K562 (cell line): Measurements from ENCODE around the gene HAPLN3. TPM values are rescaled to one million over a fixed set of nuclear protein-coding genes. Genes with fewer than 3 reads are reported as not detected.

Experiments
- DACH1 ChIP-seq: fragments of 450-650 bp; IDR thresholded peaks from 2 replicates; pipeline ENCODE4 v1.6.1; 2018; ENCODE audit not compliant: partially characterized antibody
- ETV5 ChIP-seq: sonication (generic); formaldehyde crosslinking; IDR thresholded peaks from 2 replicates; pipeline ENCODE4 v1.4.0; 2020; ENCODE audit warnings: low read depth, mild to moderate bottlenecking, missing genetic modification reagents
- HDAC2 ChIP-seq: fragments of 450-650 bp; IDR thresholded peaks from 2 replicates; pipeline ENCODE4 v1.6.1; 2016; ENCODE audit warnings: mild to moderate bottlenecking
- MAFG ChIP-seq: fragments of 450-650 bp; conservative IDR thresholded peaks from 2 replicates; pipeline ENCODE4 v1.6.1; 2016; ENCODE audit warnings: missing genetic modification characterization, missing compliant biosample characterization
- MBD2 ChIP-seq: sonication (generic); IDR thresholded peaks from 2 replicates; pipeline ENCODE4 v1.6.1; 2016; ENCODE audit warnings: low read depth, borderline replicate concordance
- MEF2D ChIP-seq: conservative IDR thresholded peaks from 2 replicates; pipeline ENCODE4 v1.6.1; 2016; ENCODE audit warnings: low read depth, missing genetic modification characterization, missing compliant biosample characterization
- SNRNP70 ChIP-seq: fragments of 200-400 bp; formaldehyde crosslinking; optimal IDR thresholded peaks from 2 replicates; pipeline ENCODE3; 2017; ENCODE audit warnings: low read depth, low read length
- SPI1 ChIP-seq: IDR thresholded peaks from 2 replicates; pipeline ENCODE4 v1.6.1; 2011; ENCODE audit warnings: low read depth, low read length, control low read depth, borderline replicate concordance
- ZNF644 ChIP-seq: fragments of 200-800 bp; sonication (Bioruptor generic); IDR thresholded peaks from 2 replicates; pipeline ENCODE4 v1.6.1; 2016; ENCODE audit warnings: low read depth, missing genetic modification characterization, missing compliant biosample characterization
- polyA plus RNA-seq, 8 experiments: library from polyadenylated mRNA; depleted of rRNA in 4 of 8; stranded (reverse) in 5 of 8; unstranded in 3 of 8; fragments of >200 nt; fragmentation: Nextera tagmentation in 2 of 8; fragmentation: Illumina TruSeq in 1 of 8; extraction: Ambion mirVana in 2 of 8; extraction: Trizol in 1 of 8; gene quantifications; 2 replicates each; pipeline versions ENCODE4 v1.2.1 to v1.2.3, GENCODE V29; 2011 to 2014; ENCODE audit warnings: inconsistent platforms in 1 of 8, missing spikeins in 1 of 8
- total RNA-seq, 7 experiments: library from RNA; depleted of rRNA in 6 of 7; stranded (reverse); fragments of >200 nt in 6 of 7; fragmentation: Illumina TruSeq in 2 of 7; extraction: Trizol in 2 of 7; gene quantifications; 2 replicates each; pipeline versions ENCODE4 v1.2.1 to v1.2.3, GENCODE V29; 2011 to 2021; ENCODE audit warnings: low replicate concordance in 1 of 7
- TF ChIP-seq, protein P1 (sequence below), 2 experiments: fragments of 450-650 bp; formaldehyde crosslinking in 1 of 2; IDR thresholded peaks; 2 replicates each; pipeline versions ENCODE4 v1.4.0 to v1.6.1; 2014 to 2020; ENCODE audit warnings: mild to moderate bottlenecking in 2 of 2, borderline replicate concordance in 1 of 2, low read depth in 1 of 2
- TF ChIP-seq, protein P2 (sequence below): IDR thresholded peaks from 2 replicates; pipeline ENCODE4 v1.6.1; 2016; ENCODE audit warnings: missing genetic modification characterization, missing compliant biosample characterization
- TF ChIP-seq, protein P3 (sequence below): sonication (generic); formaldehyde crosslinking; IDR thresholded peaks from 2 replicates; pipeline ENCODE4 v1.8.0; 2022; ENCODE audit warnings: mild to moderate bottlenecking, low read depth, missing genetic modification reagents
- TF ChIP-seq, protein P4 (sequence below), 2 experiments: fragments of 250-450 bp in 1 of 2; fragments of 450-650 bp in 1 of 2; sonication (Bioruptor Pico) in 1 of 2; IDR thresholded peaks; 2 replicates each; pipeline versions ENCODE4 v1.6.1 to v1.8.0; 2016 to 2021; ENCODE audit warnings: mild to moderate bottlenecking in 2 of 2, moderate library complexity in 2 of 2, missing compliant biosample characterization in 1 of 2, missing genetic modification characterization in 1 of 2
- TF ChIP-seq, protein P5 (sequence below): fragments of 450-650 bp; conservative IDR thresholded peaks from 2 replicates; pipeline ENCODE4 v1.6.1; 2016; ENCODE audit warnings: missing genetic modification characterization, low read depth, mild to moderate bottlenecking, missing compliant biosample characterization, moderate library complexity

HAPLN3 gene
- total and polyA plus RNA-seq, 9 of the 15 experiments (the other 6 are each of a cell fraction or from before 2014, with no cell fraction given), result 0.04 to 2.4 (median 0.65) TPM

DNA sequence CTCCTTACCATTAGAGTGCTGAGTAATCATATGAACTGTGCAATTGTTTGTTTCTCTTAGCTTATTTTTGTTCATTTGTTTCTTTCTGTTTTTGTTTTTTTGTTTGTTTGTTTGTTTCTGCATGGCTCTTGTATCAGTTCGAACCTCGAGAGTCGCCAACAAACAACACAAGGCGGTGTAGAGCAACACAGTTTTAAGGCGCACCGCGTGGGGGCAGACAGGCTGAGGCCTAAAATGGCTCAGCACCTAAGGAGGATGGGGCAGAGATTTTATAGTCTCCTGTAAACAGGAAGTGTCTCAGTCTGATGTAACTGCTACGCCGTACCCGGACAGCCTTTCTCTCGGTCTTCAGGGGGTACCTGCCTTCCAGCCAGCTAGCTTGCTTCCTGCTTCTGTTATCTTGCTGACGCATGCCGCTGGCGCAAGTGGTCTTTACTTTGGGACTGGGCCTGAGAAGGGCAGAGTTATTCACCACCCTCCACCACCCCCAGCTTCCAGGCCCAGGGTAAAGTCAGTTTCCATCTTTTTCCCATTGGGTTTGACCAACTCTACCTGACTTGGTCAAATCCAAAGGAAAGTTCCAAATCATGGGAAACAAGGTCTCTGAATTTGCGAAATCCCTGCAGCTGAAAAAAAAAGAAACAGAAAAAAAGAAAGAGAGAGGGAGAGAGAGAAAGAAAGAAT, 43.6 kb upstream of the HAPLN3 start (continued):
- TF ChIP-seq, protein P1, sequence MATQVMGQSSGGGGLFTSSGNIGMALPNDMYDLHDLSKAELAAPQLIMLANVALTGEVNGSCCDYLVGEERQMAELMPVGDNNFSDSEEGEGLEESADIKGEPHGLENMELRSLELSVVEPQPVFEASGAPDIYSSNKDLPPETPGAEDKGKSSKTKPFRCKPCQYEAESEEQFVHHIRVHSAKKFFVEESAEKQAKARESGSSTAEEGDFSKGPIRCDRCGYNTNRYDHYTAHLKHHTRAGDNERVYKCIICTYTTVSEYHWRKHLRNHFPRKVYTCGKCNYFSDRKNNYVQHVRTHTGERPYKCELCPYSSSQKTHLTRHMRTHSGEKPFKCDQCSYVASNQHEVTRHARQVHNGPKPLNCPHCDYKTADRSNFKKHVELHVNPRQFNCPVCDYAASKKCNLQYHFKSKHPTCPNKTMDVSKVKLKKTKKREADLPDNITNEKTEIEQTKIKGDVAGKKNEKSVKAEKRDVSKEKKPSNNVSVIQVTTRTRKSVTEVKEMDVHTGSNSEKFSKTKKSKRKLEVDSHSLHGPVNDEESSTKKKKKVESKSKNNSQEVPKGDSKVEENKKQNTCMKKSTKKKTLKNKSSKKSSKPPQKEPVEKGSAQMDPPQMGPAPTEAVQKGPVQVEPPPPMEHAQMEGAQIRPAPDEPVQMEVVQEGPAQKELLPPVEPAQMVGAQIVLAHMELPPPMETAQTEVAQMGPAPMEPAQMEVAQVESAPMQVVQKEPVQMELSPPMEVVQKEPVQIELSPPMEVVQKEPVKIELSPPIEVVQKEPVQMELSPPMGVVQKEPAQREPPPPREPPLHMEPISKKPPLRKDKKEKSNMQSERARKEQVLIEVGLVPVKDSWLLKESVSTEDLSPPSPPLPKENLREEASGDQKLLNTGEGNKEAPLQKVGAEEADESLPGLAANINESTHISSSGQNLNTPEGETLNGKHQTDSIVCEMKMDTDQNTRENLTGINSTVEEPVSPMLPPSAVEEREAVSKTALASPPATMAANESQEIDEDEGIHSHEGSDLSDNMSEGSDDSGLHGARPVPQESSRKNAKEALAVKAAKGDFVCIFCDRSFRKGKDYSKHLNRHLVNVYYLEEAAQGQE (IDR thresholded peaks at IDR 0.05; ENCODE audit: borderline replicate concordance), result peak; percentile 75; the same call in 1 of the 2 replicates
- TF ChIP-seq, protein P1 (CRISPR knock-in tag; IDR thresholded peaks at IDR 0.05; ENCODE audit: low read depth), result no peak
- TF ChIP-seq DACH1, result peak; percentile 44
- TF ChIP-seq SPI1, result peak; percentile 89
- TF ChIP-seq SNRNP70, result no peak
- TF ChIP-seq HDAC2, result peak; percentile 88; the same call in 1 of the 2 replicates
- peak; percentile 16; the same call in 1 of the 2 replicates for TF ChIP-seq MEF2D (tag)
- TF ChIP-seq, protein P2, sequence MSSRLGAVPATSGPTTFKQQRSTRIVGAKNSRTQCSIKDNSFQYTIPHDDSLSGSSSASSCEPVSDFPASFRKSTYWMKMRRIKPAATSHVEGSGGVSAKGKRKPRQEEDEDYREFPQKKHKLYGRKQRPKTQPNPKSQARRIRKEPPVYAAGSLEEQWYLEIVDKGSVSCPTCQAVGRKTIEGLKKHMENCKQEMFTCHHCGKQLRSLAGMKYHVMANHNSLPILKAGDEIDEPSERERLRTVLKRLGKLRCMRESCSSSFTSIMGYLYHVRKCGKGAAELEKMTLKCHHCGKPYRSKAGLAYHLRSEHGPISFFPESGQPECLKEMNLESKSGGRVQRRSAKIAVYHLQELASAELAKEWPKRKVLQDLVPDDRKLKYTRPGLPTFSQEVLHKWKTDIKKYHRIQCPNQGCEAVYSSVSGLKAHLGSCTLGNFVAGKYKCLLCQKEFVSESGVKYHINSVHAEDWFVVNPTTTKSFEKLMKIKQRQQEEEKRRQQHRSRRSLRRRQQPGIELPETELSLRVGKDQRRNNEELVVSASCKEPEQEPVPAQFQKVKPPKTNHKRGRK (tag), result peak; percentile 83
- peak; percentile 62 for TF ChIP-seq MAFG (tag)
- TF ChIP-seq, protein P3, sequence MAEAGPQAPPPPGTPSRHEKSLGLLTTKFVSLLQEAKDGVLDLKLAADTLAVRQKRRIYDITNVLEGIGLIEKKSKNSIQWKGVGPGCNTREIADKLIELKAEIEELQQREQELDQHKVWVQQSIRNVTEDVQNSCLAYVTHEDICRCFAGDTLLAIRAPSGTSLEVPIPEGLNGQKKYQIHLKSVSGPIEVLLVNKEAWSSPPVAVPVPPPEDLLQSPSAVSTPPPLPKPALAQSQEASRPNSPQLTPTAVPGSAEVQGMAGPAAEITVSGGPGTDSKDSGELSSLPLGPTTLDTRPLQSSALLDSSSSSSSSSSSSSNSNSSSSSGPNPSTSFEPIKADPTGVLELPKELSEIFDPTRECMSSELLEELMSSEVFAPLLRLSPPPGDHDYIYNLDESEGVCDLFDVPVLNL (CRISPR knock-in tag), result no peak
- TF ChIP-seq, protein P4, sequence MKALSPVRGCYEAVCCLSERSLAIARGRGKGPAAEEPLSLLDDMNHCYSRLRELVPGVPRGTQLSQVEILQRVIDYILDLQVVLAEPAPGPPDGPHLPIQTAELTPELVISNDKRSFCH (CRISPR knock-in tag; IDR thresholded peaks at IDR 0.05), result no peak
- TF ChIP-seq, protein P4 (tag; IDR thresholded peaks at IDR 0.05), result peak; percentile 50; the same call in 1 of the 2 replicates
- peak; percentile 96 for TF ChIP-seq ETV5 (CRISPR knock-in tag)
- TF ChIP-seq, protein P5, sequence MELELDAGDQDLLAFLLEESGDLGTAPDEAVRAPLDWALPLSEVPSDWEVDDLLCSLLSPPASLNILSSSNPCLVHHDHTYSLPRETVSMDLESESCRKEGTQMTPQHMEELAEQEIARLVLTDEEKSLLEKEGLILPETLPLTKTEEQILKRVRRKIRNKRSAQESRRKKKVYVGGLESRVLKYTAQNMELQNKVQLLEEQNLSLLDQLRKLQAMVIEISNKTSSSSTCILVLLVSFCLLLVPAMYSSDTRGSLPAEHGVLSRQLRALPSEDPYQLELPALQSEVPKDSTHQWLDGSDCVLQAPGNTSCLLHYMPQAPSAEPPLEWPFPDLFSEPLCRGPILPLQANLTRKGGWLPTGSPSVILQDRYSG (tag), result peak; percentile 76
- TF ChIP-seq MBD2, result no peak
- TF ChIP-seq ZNF644 (tag), result peak; percentile 63; the same call in 1 of the 2 replicates
